ENCODE results near the gene UBE2H.

Gene UBE2H

GRCh38 chr7:129792721-129793120 lies 160.0 kb downstream of the UBE2H start:
- no peak overlapping the region for H3K4me3 ChIP-seq (ENCODE audit: insufficient read depth, low read depth, low read length)
- H3K9me3 ChIP-seq (ENCODE audit: control insufficient read depth, low read length) = no peaks in the 10 kb centered on the region
- WGBS, 2 experiments = 83 to 84% methylated on average over 9 of the region's 9 CpGs
- H3K27me3 ChIP-seq (ENCODE audit: control insufficient read depth, insufficient read depth, low read length, poor library complexity, severe bottlenecking) = peaks cover 31% of the 10 kb centered on the region
- no peak overlapping the region for H3K27ac ChIP-seq (ENCODE audit: insufficient read depth, low read depth, low read length, poor library complexity, severe bottlenecking)
- peaks cover 3% of the 10 kb centered on the region for H3K4me1 ChIP-seq (ENCODE audit: control insufficient read depth, insufficient read depth, low read length)
- no peaks in the 10 kb centered on the region for H3K36me3 ChIP-seq (ENCODE audit: control insufficient read depth, insufficient read depth, low read length)

DNA sequence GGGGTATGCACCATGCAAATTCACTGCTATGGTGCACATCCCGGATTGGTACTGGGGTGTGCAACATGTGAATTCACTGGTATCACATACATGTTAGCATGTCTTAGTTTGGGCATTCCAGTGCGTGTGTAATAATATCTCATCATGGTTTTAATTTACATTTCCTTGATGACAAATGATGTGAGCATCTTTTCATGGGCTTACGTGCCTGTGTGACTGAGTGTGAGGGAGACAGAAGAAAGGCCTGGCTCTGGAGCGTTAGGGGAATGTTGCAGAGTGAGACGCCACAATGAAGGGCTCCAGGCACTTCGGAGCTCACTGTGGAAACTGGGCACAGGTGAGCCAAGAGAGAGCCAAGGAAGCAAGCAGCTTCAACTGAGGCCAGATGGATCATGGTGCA lies 162.6 kb downstream of the UBE2H start:
- Histone ChIP-seq H3K27ac (ENCODE audit: insufficient read depth, low read depth, low read length, poor library complexity, severe bottlenecking) (no peak overlapping the region), H3K36me3 (ENCODE audit: control insufficient read depth, insufficient read depth, low read length) (no peaks in the 10 kb centered on the region), H3K9me3 (ENCODE audit: control insufficient read depth, low read length) (no peaks in the 10 kb centered on the region), H3K27me3 (ENCODE audit: control insufficient read depth, insufficient read depth, low read length, poor library complexity, severe bottlenecking) (peaks cover 57% of the 10 kb centered on the region), H3K4me1 (ENCODE audit: control insufficient read depth, insufficient read depth, low read length) (peaks cover 15% of the 10 kb centered on the region), H3K4me3 (ENCODE audit: insufficient read depth, low read depth, low read length) (no peak overlapping the region)
- WGBS, 2 experiments = 88 to 90% methylated on average over 6 of the region's 6 CpGs

- H3K27me3 ChIP-seq (ENCODE audit: control insufficient read depth, insufficient read depth, low read length, poor library complexity, severe bottlenecking) = peaks cover 61% of the 10 kb centered on the region
- WGBS, 2 experiments = 70 to 75% methylated on average over 1 of the region's 1 CpG
- H3K4me1 ChIP-seq (ENCODE audit: control insufficient read depth, insufficient read depth, low read length) = peaks cover 20% of the 10 kb centered on the region
- H3K27ac ChIP-seq (ENCODE audit: insufficient read depth, low read depth, low read length, poor library complexity, severe bottlenecking) = no peak overlapping the region
- no peaks in the 10 kb centered on the region for H3K9me3 ChIP-seq (ENCODE audit: control insufficient read depth, low read length)
- no peak overlapping the region for H3K4me3 ChIP-seq (ENCODE audit: insufficient read depth, low read depth, low read length)
- no peaks in the 10 kb centered on the region for H3K36me3 ChIP-seq (ENCODE audit: control insufficient read depth, insufficient read depth, low read length)
Observed at GRCh38 chr7:129789652-129790051, 163.1 kb downstream of the UBE2H start.

DNA sequence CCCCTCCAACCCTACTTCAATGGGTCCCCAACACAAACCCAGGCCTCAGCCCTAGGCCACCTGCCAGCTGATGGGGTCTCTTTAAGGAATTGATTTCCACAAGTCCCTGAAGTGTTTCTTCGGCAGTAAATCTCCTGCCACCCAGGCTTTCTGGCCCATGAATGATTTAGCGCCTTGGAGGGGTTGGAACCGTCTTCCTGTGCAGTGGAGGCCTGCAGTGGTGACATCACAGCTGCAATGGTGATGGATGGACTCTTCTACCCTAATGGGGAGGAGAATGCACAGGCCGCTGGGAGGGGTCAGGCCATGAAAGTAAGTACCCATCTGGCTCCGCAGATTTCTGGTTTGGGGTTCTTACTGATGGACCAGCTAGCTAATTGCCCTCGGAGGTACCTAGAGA lies 163.8 kb downstream of the UBE2H start:
- Histone ChIP-seq H3K27me3 (ENCODE audit: control insufficient read depth, insufficient read depth, low read length, poor library complexity, severe bottlenecking) (peaks cover 68% of the 10 kb centered on the region), H3K4me1 (ENCODE audit: control insufficient read depth, insufficient read depth, low read length) (peaks cover 22% of the 10 kb centered on the region)
- WGBS, 2 experiments = 93% methylated on average over 6 of the region's 6 CpGs

DNA sequence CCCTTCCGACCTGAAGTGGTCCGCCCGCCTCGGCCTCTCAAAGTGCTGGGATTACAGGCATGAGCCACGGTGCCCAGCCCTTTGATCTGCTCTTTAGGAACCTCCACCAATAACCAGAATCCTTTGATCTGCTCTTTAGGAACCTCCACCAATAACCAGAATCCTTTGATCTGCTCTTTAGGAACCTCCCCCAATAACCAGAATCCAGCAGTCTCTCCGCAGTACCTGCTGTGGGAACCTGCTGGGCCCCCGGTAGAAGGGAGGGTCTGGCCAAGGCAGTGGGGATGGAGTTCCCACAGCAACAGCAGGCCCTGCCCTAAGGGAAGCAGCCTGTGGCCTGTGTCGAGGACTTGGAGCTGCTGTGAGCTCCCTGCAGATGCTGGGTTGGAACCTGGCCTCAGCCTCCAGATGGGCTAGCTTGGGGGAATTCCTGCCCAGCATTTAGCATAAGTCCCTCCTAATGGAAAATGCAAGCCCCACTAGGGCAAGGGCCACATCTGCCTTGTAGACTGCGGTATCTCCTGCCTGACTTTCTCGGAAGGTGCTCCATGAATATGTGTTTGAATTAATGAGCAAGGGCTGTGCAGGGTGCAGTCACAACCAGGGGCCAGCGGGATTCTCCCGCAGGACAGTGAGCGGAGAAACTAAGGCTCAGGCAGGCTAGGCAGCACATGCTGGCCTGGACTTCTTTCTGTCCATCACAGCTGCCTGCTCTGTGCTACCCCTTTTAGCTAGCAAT lies 165.8 kb downstream of the UBE2H start:
- Histone ChIP-seq H3K4me1 (ENCODE audit: control insufficient read depth, insufficient read depth, low read length) (peaks cover 27% of the 10 kb centered on the region), H3K27me3 (ENCODE audit: control insufficient read depth, insufficient read depth, low read length, poor library complexity, severe bottlenecking) (peaks cover 88% of the 10 kb centered on the region), H3K27ac (ENCODE audit: insufficient read depth, low read depth, low read length, poor library complexity, severe bottlenecking) (no peak overlapping the region), H3K36me3 (ENCODE audit: control insufficient read depth, insufficient read depth, low read length) (no peaks in the 10 kb centered on the region), H3K9me3 (ENCODE audit: control insufficient read depth, low read length) (no peaks in the 10 kb centered on the region), H3K4me3 (ENCODE audit: insufficient read depth, low read depth, low read length) (no peak overlapping the region)
- WGBS, 2 experiments = 15 to 16% methylated on average over 13 of the region's 13 CpGs

More for the DNA sequence above, 163.8 kb downstream of the UBE2H start:
- H3K9me3 ChIP-seq (ENCODE audit: control insufficient read depth, low read length) = no peaks in the 10 kb centered on the region
- no peak overlapping the region for H3K27ac ChIP-seq (ENCODE audit: insufficient read depth, low read depth, low read length, poor library complexity, severe bottlenecking)
- no peak overlapping the region for H3K4me3 ChIP-seq (ENCODE audit: insufficient read depth, low read depth, low read length)
- no peaks in the 10 kb centered on the region for H3K36me3 ChIP-seq (ENCODE audit: control insufficient read depth, insufficient read depth, low read length)

GRCh38 chr7:129785685-129786514 lies 166.9 kb downstream of the UBE2H start:
- H3K36me3 ChIP-seq (ENCODE audit: control insufficient read depth, insufficient read depth, low read length) = no peaks in the 10 kb centered on the region
- H3K4me3 ChIP-seq (ENCODE audit: insufficient read depth, low read depth, low read length) = peak overlapping the region; percentile 16
- 2% methylated on average over 44 of the region's 44 CpGs for WGBS, 2 experiments
- no peaks in the 10 kb centered on the region for H3K9me3 ChIP-seq (ENCODE audit: control insufficient read depth, low read length)
- H3K4me1 ChIP-seq (ENCODE audit: control insufficient read depth, insufficient read depth, low read length) = peaks cover 35% of the 10 kb centered on the region
- H3K27ac ChIP-seq (ENCODE audit: insufficient read depth, low read depth, low read length, poor library complexity, severe bottlenecking) = no peak overlapping the region
- peaks cover 99% of the 10 kb centered on the region for H3K27me3 ChIP-seq (ENCODE audit: control insufficient read depth, insufficient read depth, low read length, poor library complexity, severe bottlenecking)

GRCh38 chr7:129784783-129785684 lies 167.7 kb downstream of the UBE2H start:
- 4 to 5% methylated on average over 34 to 37 of the region's 37 CpGs for WGBS, 2 experiments
- Histone ChIP-seq H3K27me3 (ENCODE audit: control insufficient read depth, insufficient read depth, low read length, poor library complexity, severe bottlenecking) (peaks cover 100% of the 10 kb centered on the region), H3K9me3 (ENCODE audit: control insufficient read depth, low read length) (no peaks in the 10 kb centered on the region), H3K36me3 (ENCODE audit: control insufficient read depth, insufficient read depth, low read length) (no peaks in the 10 kb centered on the region), H3K27ac (ENCODE audit: insufficient read depth, low read depth, low read length, poor library complexity, severe bottlenecking) (no peak overlapping the region), H3K4me3 (ENCODE audit: insufficient read depth, low read depth, low read length) (peak overlapping the region; percentile 0), H3K4me1 (ENCODE audit: control insufficient read depth, insufficient read depth, low read length) (peaks cover 42% of the 10 kb centered on the region)

- 20% methylated on average over 24 to 25 of the region's 25 CpGs for WGBS, 2 experiments
- H3K4me3 ChIP-seq (ENCODE audit: insufficient read depth, low read depth, low read length) = no peak overlapping the region
- H3K4me1 ChIP-seq (ENCODE audit: control insufficient read depth, insufficient read depth, low read length) = peaks cover 42% of the 10 kb centered on the region
- H3K27ac ChIP-seq (ENCODE audit: insufficient read depth, low read depth, low read length, poor library complexity, severe bottlenecking) = no peak overlapping the region
- no peaks in the 10 kb centered on the region for H3K9me3 ChIP-seq (ENCODE audit: control insufficient read depth, low read length)
- H3K36me3 ChIP-seq (ENCODE audit: control insufficient read depth, insufficient read depth, low read length) = no peaks in the 10 kb centered on the region
- H3K27me3 ChIP-seq (ENCODE audit: control insufficient read depth, insufficient read depth, low read length, poor library complexity, severe bottlenecking) = peaks cover 100% of the 10 kb centered on the region
Observed at GRCh38 chr7:129784437-129784782, 168.3 kb downstream of the UBE2H start.

DNA sequence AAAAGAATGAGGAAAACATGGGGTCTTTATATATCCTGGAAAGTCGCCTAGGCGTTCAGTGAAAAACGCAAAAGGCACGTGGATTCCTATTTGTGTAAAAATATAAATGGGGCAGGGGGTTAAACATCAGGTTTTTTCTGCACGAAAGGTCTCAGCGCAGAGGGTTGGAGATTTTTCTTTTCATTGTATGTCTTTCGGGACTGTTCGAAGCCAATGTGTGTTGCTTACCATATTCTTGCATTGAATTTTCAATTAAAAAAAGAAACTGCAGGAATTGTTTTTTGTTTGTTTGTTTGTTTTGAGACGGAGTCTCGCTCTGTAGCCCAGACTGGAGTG lies 169.2 kb downstream of the UBE2H start:
- H3K27ac ChIP-seq (ENCODE audit: insufficient read depth, low read depth, low read length, poor library complexity, severe bottlenecking) = no peak overlapping the region
- peaks cover 100% of the 10 kb centered on the region for H3K27me3 ChIP-seq (ENCODE audit: control insufficient read depth, insufficient read depth, low read length, poor library complexity, severe bottlenecking)
- 18 to 20% methylated on average over 10 of the region's 10 CpGs for WGBS, 2 experiments
- no peaks in the 10 kb centered on the region for H3K9me3 ChIP-seq (ENCODE audit: control insufficient read depth, low read length)
- peaks cover 50% of the 10 kb centered on the region for H3K4me1 ChIP-seq (ENCODE audit: control insufficient read depth, insufficient read depth, low read length)
- no peaks in the 10 kb centered on the region for H3K36me3 ChIP-seq (ENCODE audit: control insufficient read depth, insufficient read depth, low read length)
- H3K4me3 ChIP-seq (ENCODE audit: insufficient read depth, low read depth, low read length) = no peak overlapping the region

Data from ectodermal cell (in vitro differentiated cells).